ENCODE results near the gene KCNMB3. TPM values are rescaled to one million over a fixed set of nuclear protein-coding genes. Genes with fewer than 3 reads are reported as not detected.
A peak's percentile ranks its signal among the peaks of the same experiment; 100 is the strongest.
"Not testable (repeated sequence)": the region's sequence is repeated elsewhere in the genome, so short reads cannot be mapped to it uniquely, and the experiment has no call there.

The KCNMB3 gene
- total and polyA plus RNA-seq, 7 experiments from 2014 or later = 0.23 to 1.6 (median 0.79) TPM

- Histone ChIP-seq H3K36me3 (ENCODE audit: control insufficient read depth in 2 of 3, insufficient read depth in 3 of 3, low read length in 3 of 3) (no peaks in the 10 kb centered on the region), H3K4me1 (ENCODE audit: control insufficient read depth in 2 of 2, insufficient read depth in 2 of 2, low read length in 2 of 2) (peaks cover 0 to 6% of the 10 kb centered on the region in 2 donors), H3K27ac (ENCODE audit: low read depth, low read length) (no peak overlapping the region), H3K4me3 (ENCODE audit: low read length) (no peak overlapping the region), H3K27me3 (ENCODE audit: control insufficient read depth in 2 of 2, insufficient read depth in 2 of 2, low read length in 2 of 2) (no peaks in the 10 kb centered on the region), H3K9me3 (ENCODE audit: control insufficient read depth in 2 of 3, low read length in 3 of 3) (no peaks in the 10 kb centered on the region)
- ChIA-PET POLR2A (no interaction called here), CTCF (interaction anchor here (0.7 kb wide), 2 partner anchors 30 to 119 kb away, joined by 3 read pairs; no protein-coding TSS in a partner anchor)
- no peak overlapping the region for H3K4me3 Mint-ChIP-seq
- H3K27ac Mint-ChIP-seq = no peak overlapping the region
- H3K4me1 Mint-ChIP-seq = peaks cover 0 to 11% (median 5%) of the 10 kb centered on the region in 7 donors
- ATAC-seq = peak; percentile 36
- no peaks in the 10 kb centered on the region for H3K36me3 Mint-ChIP-seq
- no peak for DNase-seq
- intact Hi-C loops (cut with micrococcal nuclease) = no loop called here
- H3K27me3 Mint-ChIP-seq = peaks cover 0 to 19% (median 6%) of the 10 kb centered on the region in 5 donors
- H3K9me3 Mint-ChIP-seq = peaks cover 0 to under 1% (median 0%) of the 10 kb centered on the region in 11 donors
These were observed 15.0 kb upstream of the KCNMB3 start for GRCh38 chr3:179265875-179266274.

GRCh38 chr3:179265092-179265491 lies 14.2 kb upstream of the KCNMB3 start:
- CTCF ChIA-PET = interaction anchor here (0.7 kb wide), 1 partner anchor 118 kb away, joined by 3 read pairs; no protein-coding TSS in a partner anchor
- Histone ChIP-seq H3K4me3 (ENCODE audit: low read length) (no peak overlapping the region), H3K36me3 (ENCODE audit: control insufficient read depth in 2 of 3, insufficient read depth in 3 of 3, low read length in 3 of 3) (no peaks in the 10 kb centered on the region), H3K27me3 (ENCODE audit: control insufficient read depth in 2 of 2, insufficient read depth in 2 of 2, low read length in 2 of 2) (no peaks in the 10 kb centered on the region), H3K27ac (ENCODE audit: low read depth, low read length) (no peak overlapping the region), H3K4me1 (ENCODE audit: control insufficient read depth in 2 of 2, insufficient read depth in 2 of 2, low read length in 2 of 2) (peaks cover 0 to 6% of the 10 kb centered on the region in 2 donors), H3K9me3 (ENCODE audit: control insufficient read depth in 2 of 3, low read length in 3 of 3) (no peaks in the 10 kb centered on the region)
- Mint-ChIP-seq H3K36me3 (no peaks in the 10 kb centered on the region), H3K27ac (no peak overlapping the region), H3K27me3 (peaks cover 0 to 23% (median 6%) of the 10 kb centered on the region in 5 donors), H3K4me3 (no peak overlapping the region), H3K9me3 (peaks cover 0 to 7% (median 4%) of the 10 kb centered on the region in 11 donors), H3K4me1 (peaks cover 0 to 19% (median 12%) of the 10 kb centered on the region in 7 donors)
- intact Hi-C loops (cut with micrococcal nuclease) = no loop called here
- DNase-seq (no peak), ATAC-seq (no peak)
- POLR2A ChIA-PET = no interaction called here

- no peaks in the 10 kb centered on the region for H3K36me3 ChIP-seq (ENCODE audit: control insufficient read depth in 2 of 3, insufficient read depth in 3 of 3, low read length in 3 of 3)
- peaks cover 0 to 14% (median 7%) of the 10 kb centered on the region in 11 donors for H3K9me3 Mint-ChIP-seq
- DNase-seq (no peak), ATAC-seq (no peak)
- peak overlapping the region in 1 of 10 donors; percentile 12 for H3K4me3 Mint-ChIP-seq
- CTCF ChIA-PET = no interaction called here
- no peak overlapping the region for H3K27ac ChIP-seq (ENCODE audit: low read depth, low read length)
- H3K27ac Mint-ChIP-seq = no peak overlapping the region
- peaks cover 0 to 6% of the 10 kb centered on the region in 2 donors for H3K4me1 ChIP-seq (ENCODE audit: control insufficient read depth in 2 of 2, insufficient read depth in 2 of 2, low read length in 2 of 2)
- H3K4me3 ChIP-seq (ENCODE audit: low read length) = no peak overlapping the region
- intact Hi-C loops (cut with micrococcal nuclease) = loop anchor here in 1 of 2 donors (5.0 kb wide), 1 partner anchor 298 kb away; the partner anchor contains the start of gene ACTL6A
- no peaks in the 10 kb centered on the region for H3K27me3 ChIP-seq (ENCODE audit: control insufficient read depth in 2 of 2, insufficient read depth in 2 of 2, low read length in 2 of 2)
- H3K27me3 Mint-ChIP-seq = peaks cover 0 to 23% (median 6%) of the 10 kb centered on the region in 5 donors
- no peaks in the 10 kb centered on the region for H3K36me3 Mint-ChIP-seq
- peaks cover 0 to 25% (median 17%) of the 10 kb centered on the region in 7 donors for H3K4me1 Mint-ChIP-seq
- POLR2A ChIA-PET = no interaction called here
- no peaks in the 10 kb centered on the region for H3K9me3 ChIP-seq (ENCODE audit: control insufficient read depth in 2 of 3, low read length in 3 of 3)
These were observed 13.5 kb upstream of the KCNMB3 start for GRCh38 chr3:179264449-179264848.

- H3K4me1 Mint-ChIP-seq = peaks cover 4 to 29% (median 21%) of the 10 kb centered on the region in 7 donors
- Histone ChIP-seq H3K4me3 (ENCODE audit: low read length) (no peak overlapping the region), H3K36me3 (ENCODE audit: control insufficient read depth in 2 of 3, insufficient read depth in 3 of 3, low read length in 3 of 3) (no peaks in the 10 kb centered on the region), H3K9me3 (ENCODE audit: control insufficient read depth in 2 of 3, low read length in 3 of 3) (no peaks in the 10 kb centered on the region), H3K27ac (ENCODE audit: low read depth, low read length) (no peak overlapping the region), H3K4me1 (ENCODE audit: control insufficient read depth in 2 of 2, insufficient read depth in 2 of 2, low read length in 2 of 2) (peaks cover 0 to 6% of the 10 kb centered on the region in 2 donors), H3K27me3 (ENCODE audit: control insufficient read depth in 2 of 2, insufficient read depth in 2 of 2, low read length in 2 of 2) (no peaks in the 10 kb centered on the region)
- no peak overlapping the region for H3K27ac Mint-ChIP-seq
- CTCF ChIA-PET = interaction anchor here (0.6 kb wide), 1 partner anchor 84 kb away, joined by 3 read pairs; no protein-coding TSS in a partner anchor
- no peak for DNase-seq
- ATAC-seq = no peak
- peaks cover 0 to 22% (median 13%) of the 10 kb centered on the region in 11 donors for H3K9me3 Mint-ChIP-seq
- peaks cover 0 to 19% (median 4%) of the 10 kb centered on the region in 5 donors for H3K27me3 Mint-ChIP-seq
- H3K36me3 Mint-ChIP-seq = no peaks in the 10 kb centered on the region
- intact Hi-C loops (cut with micrococcal nuclease) = loop anchor here in 1 of 2 donors (5.0 kb wide), 1 partner anchor 299 kb away; the partner anchor contains the start of gene ACTL6A
- H3K4me3 Mint-ChIP-seq = no peak overlapping the region
- POLR2A ChIA-PET = no interaction called here
These were observed 12.2 kb upstream of the KCNMB3 start for GRCh38 chr3:179263134-179263533.

- DNase-seq = peak; percentile 34 to 73 (median 60)
- POLR2A ChIA-PET = interaction anchor here (0.7 to 1.9 kb wide), 4 partner anchors 30 to 234 kb away, joined by 3 to 8 read pairs (median 3); partner anchors contain the start of gene PIK3CA
- no peaks in the 10 kb centered on the region for H3K27me3 ChIP-seq (ENCODE audit: control insufficient read depth in 2 of 2, insufficient read depth in 2 of 2, low read length in 2 of 2)
- peak overlapping the region; percentile 58 for H3K27ac ChIP-seq (ENCODE audit: low read depth, low read length)
- peak overlapping the region; percentile 66 for H3K4me3 ChIP-seq (ENCODE audit: low read length)
- H3K27me3 Mint-ChIP-seq = peaks cover 0 to 20% (median 0%) of the 10 kb centered on the region in 5 donors
- no peaks in the 10 kb centered on the region for H3K9me3 ChIP-seq (ENCODE audit: control insufficient read depth in 2 of 3, low read length in 3 of 3)
- peaks cover 0 to 6% of the 10 kb centered on the region in 2 donors for H3K4me1 ChIP-seq (ENCODE audit: control insufficient read depth in 2 of 2, insufficient read depth in 2 of 2, low read length in 2 of 2)
- H3K36me3 ChIP-seq (ENCODE audit: control insufficient read depth in 2 of 3, insufficient read depth in 3 of 3, low read length in 3 of 3) = no peaks in the 10 kb centered on the region
- peaks cover 0 to 34% (median 13%) of the 10 kb centered on the region in 11 donors for H3K9me3 Mint-ChIP-seq
- H3K36me3 Mint-ChIP-seq = no peaks in the 10 kb centered on the region
- peaks cover 4 to 29% (median 21%) of the 10 kb centered on the region in 7 donors for H3K4me1 Mint-ChIP-seq
- intact Hi-C loops (cut with micrococcal nuclease) = loop anchor here (1.0 to 5.0 kb wide), 5 partner anchors 56 to 301 kb away; partner anchors contain the start of genes ACTL6A (in 1 of the 2) and MFN1 (in 1 of the 2)
- peak overlapping the region; percentile 60 to 89 (median 83) for H3K4me3 Mint-ChIP-seq
- ATAC-seq = peak; percentile 96
- peak overlapping the region; percentile 11 to 78 (median 59) for H3K27ac Mint-ChIP-seq
- CTCF ChIA-PET = no interaction called here
These were observed 10.2 kb upstream of the KCNMB3 start for GRCh38 chr3:179260949-179261765.

- POLR2A ChIA-PET = interaction anchor here (0.9 to 1.9 kb wide), 2 partner anchors 29 to 112 kb away, joined by 3 to 8 read pairs; partner anchors contain the start of gene PIK3CA
- H3K4me1 Mint-ChIP-seq = peaks cover 4 to 29% (median 21%) of the 10 kb centered on the region in 7 donors
- not testable (repeated sequence) for ATAC-seq
These were observed 9.2 kb upstream of the KCNMB3 start for GRCh38 chr3:179259959-179260756.

More at GRCh38 chr3:179259959-179260756, 9.2 kb upstream of the KCNMB3 start:
- H3K4me3 ChIP-seq (ENCODE audit: low read length); H3K36me3 ChIP-seq (ENCODE audit: control insufficient read depth in 2 of 3, insufficient read depth in 3 of 3, low read length in 3 of 3); H3K27me3 ChIP-seq (ENCODE audit: control insufficient read depth in 2 of 2, insufficient read depth in 2 of 2, low read length in 2 of 2); H3K27ac ChIP-seq (ENCODE audit: low read depth, low read length); CTCF ChIA-PET; H3K9me3 ChIP-seq (ENCODE audit: control insufficient read depth in 2 of 3, low read length in 3 of 3); H3K4me1 ChIP-seq (ENCODE audit: control insufficient read depth in 2 of 2, insufficient read depth in 2 of 2, low read length in 2 of 2); H3K36me3 Mint-ChIP-seq: not testable (repeated sequence)
- Mint-ChIP-seq H3K27ac (peak overlapping the region in 8 of 9 donors; percentile 11 to 78 (median 56)), H3K27me3 (peaks cover 0 to 19% (median 0%) of the 10 kb centered on the region in 5 donors), H3K9me3 (peaks cover 0 to 44% (median 13%) of the 10 kb centered on the region in 11 donors), H3K4me3 (peak overlapping the region; percentile 8 to 87 (median 68))
- intact Hi-C loops (cut with micrococcal nuclease) = loop anchor here (2.0 to 5.0 kb wide), 2 partner anchors 57 to 302 kb away; partner anchors contain the start of gene ACTL6A (in 1 of the 2)
- DNase-seq = peak in 2 of 9 donors; percentile 3 to 8
